Activated CD4-positive, alpha-beta memory T cell treated with anti-CD3 and anti-CD28 coated beads for 36 hours (primary cell): ENCODE results near the gene DBNDD2. TPM values are rescaled to one million over a fixed set of nuclear protein-coding genes. Genes with fewer than 3 reads are reported as not detected.
A peak's percentile ranks its signal among the peaks of the same experiment; 100 is the strongest.

ENCODE experiments used
- CTCF ChIA-PET: fragments of 350-600 bp; sonication (Branson Sonifier 250); formaldehyde crosslinking; loops from one replicate; lab custom pipeline; 2021; ENCODE audit warnings: antibody characterized with exemption, inconsistent platforms; lab: Charles Lee
- POLR2A ChIA-PET: fragments of 350-600 bp; sonication (Branson Sonifier 250); formaldehyde crosslinking; loops from one replicate; lab custom pipeline; 2021; ENCODE audit warnings: antibody characterized with exemption; lab: Charles Lee
- DNase-seq: peaks from one replicate; pipeline ENCODE4 v3.0.0-alpha.2; 2020
- H3K27ac Mint-ChIP-seq: one replicate; pipeline ENCODE4 v1.8.0; 2021; ENCODE audit warnings: mixed read lengths
- H3K27me3 Mint-ChIP-seq: one replicate; pipeline ENCODE4 v1.8.0; 2021; ENCODE audit warnings: mixed read lengths
- H3K36me3 Mint-ChIP-seq: one replicate; pipeline ENCODE4 v1.8.0; 2021; ENCODE audit warnings: mixed read lengths
- H3K4me1 Mint-ChIP-seq: one replicate; pipeline ENCODE4 v1.8.0; 2021; ENCODE audit warnings: low read depth, mixed read lengths
- H3K4me3 Mint-ChIP-seq: one replicate; pipeline ENCODE4 v1.8.0; 2021; ENCODE audit warnings: mild to moderate bottlenecking, mixed read lengths
- H3K9me3 Mint-ChIP-seq: one replicate; pipeline ENCODE4 v1.8.0; 2021; ENCODE audit warnings: mixed read lengths
- intact Hi-C: fragments of 100-400 bp; cut with micrococcal nuclease; formaldehyde crosslinking; loops from one replicate; pipeline ENCODE4 v1.15.1; 2023
- total RNA-seq, 2 experiments: library from RNA; stranded (reverse); gene quantifications; one replicate each; pipeline ENCODE4 v1.2.3, GENCODE V29; 2021

DBNDD2 gene
- total RNA-seq, 2 experiments from 2014 or later, result 21.6 to 22.6 TPM

DNA sequence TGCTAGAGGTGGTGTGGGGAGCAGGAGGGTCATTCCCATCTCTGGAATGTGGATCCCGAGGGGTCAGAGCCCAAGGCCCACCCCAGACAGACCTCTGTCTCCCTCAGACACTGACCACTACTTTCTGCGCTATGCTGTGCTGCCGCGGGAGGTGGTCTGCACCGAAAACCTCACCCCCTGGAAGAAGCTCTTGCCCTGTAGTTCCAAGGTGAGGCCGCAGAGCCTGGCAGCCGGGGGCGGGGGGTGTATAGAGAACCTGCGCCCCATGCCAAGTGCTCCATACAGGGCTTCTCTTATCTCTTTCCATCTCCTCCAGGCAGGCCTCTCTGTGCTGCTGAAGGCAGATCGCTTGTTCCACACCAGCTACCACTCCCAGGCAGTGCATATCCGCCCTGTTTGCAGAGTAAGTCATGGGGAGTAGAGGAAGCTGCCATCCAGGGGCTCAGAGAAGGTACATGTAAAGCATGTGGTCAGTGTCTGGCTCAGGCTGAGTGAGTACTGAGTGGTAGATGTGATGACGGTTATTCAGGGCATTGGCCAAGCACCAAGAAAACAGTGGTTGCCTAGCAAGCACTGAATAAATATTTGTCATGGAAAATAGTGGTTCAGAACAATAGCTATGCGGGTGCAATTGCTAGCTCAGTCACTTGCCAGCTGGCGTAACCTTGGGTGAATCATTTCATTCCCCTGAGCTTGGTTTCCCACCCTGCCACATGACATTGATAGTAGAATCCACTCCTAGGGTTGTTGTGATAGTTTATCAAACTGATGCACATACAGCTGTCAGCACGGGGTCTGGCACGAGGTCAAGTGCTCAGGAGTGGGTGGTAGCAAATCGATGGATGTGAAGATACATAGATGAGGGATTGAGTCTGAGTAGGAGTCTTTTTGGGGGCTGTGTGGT, 11.4 kb downstream of the DBNDD2 start:
- H3K36me3 Mint-ChIP-seq, result peaks cover 30% of the 10 kb centered on the region
- CTCF ChIA-PET, result interaction anchor here (0.6 to 8.0 kb wide), 9 partner anchors 15 to 352 kb away, joined by 3 to 86 read pairs (median 4); partner anchors contain the start of genes SYS1 and WFDC10A

DNA sequence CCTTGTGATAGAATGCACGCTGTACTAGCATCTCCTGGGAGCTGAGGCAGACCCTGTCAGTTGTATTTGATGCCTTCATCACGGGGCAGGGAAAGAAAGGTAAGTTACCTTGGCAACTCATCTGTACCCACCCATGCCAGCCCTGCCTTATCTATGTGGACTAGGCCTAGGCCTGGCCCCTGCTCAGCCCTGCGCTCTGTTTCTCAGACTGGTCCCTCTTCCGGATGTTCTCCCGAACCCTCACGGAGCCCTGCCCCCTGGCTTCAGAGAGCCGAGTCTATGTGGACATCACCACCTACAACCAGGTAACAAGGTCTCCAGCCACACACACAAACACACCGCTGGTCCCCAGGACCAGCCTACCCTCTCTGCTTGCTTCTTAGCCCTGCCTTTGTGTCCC, 12.0 kb downstream of the DBNDD2 start:
- Mint-ChIP-seq H3K36me3 (peaks cover 35% of the 10 kb centered on the region), H3K4me1 (peaks cover 37% of the 10 kb centered on the region), H3K27ac (no peak overlapping the region), H3K27me3 (no peaks in the 10 kb centered on the region), H3K4me3 (no peak overlapping the region), H3K9me3 (no peaks in the 10 kb centered on the region)
- intact Hi-C loops, result no loop called here
- ChIA-PET POLR2A (interaction anchor here (0.7 to 1.0 kb wide), 2 partner anchors 13 to 14 kb away, joined by 3 read pairs; no protein-coding TSS in a partner anchor), CTCF (interaction anchor here (0.7 to 8.0 kb wide), 7 partner anchors 17 to 351 kb away, joined by 3 to 86 read pairs (median 4); partner anchors contain the start of genes SYS1 and WFDC10A)
- no peak for DNase-seq

More for the DNA sequence above, 11.4 kb downstream of the DBNDD2 start:
- Mint-ChIP-seq H3K4me1 (peaks cover 43% of the 10 kb centered on the region), H3K27me3 (no peaks in the 10 kb centered on the region), H3K4me3 (no peak overlapping the region), H3K27ac (peak overlapping the region; percentile 71), H3K9me3 (no peaks in the 10 kb centered on the region)
- DNase-seq, result peak; percentile 39
- intact Hi-C loops, result no loop called here
- POLR2A ChIA-PET, result interaction anchor here (0.7 to 2.2 kb wide), 5 partner anchors 12 to 56 kb away, joined by 3 to 10 read pairs (median 3); partner anchors contain the start of gene SYS1

DNA sequence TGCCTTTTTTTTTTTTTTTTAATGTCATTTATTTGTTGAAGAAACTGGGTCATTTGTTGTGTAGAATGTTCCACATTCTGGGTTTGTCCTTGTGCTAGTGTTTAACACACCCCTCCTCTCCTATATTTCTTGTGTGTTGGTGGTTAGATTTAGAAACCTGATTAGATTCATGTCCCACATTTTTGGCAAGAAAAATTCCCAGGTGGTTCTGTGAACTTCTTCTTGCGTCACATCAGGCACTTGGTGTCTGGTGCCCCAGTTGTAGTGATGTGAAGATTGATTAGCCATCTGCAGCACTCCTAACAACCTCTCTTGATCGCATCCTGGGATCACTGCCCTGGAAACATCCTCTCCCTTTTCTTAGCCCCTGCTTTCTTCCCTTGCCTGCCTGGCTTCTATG, 15.6 kb downstream of the DBNDD2 start:
- H3K4me3 Mint-ChIP-seq, result no peak overlapping the region
- no peak for DNase-seq
- no peaks in the 10 kb centered on the region for H3K27me3 Mint-ChIP-seq
- H3K4me1 Mint-ChIP-seq, result peaks cover 12% of the 10 kb centered on the region
- ChIA-PET POLR2A (no interaction called here), CTCF (interaction anchor here (0.6 kb wide), 1 partner anchor 13 kb away, joined by 3 read pairs; no protein-coding TSS in a partner anchor)
- no peak overlapping the region for H3K27ac Mint-ChIP-seq
- intact Hi-C loops, result no loop called here
- H3K36me3 Mint-ChIP-seq, result peaks cover 45% of the 10 kb centered on the region
- no peaks in the 10 kb centered on the region for H3K9me3 Mint-ChIP-seq

DNA sequence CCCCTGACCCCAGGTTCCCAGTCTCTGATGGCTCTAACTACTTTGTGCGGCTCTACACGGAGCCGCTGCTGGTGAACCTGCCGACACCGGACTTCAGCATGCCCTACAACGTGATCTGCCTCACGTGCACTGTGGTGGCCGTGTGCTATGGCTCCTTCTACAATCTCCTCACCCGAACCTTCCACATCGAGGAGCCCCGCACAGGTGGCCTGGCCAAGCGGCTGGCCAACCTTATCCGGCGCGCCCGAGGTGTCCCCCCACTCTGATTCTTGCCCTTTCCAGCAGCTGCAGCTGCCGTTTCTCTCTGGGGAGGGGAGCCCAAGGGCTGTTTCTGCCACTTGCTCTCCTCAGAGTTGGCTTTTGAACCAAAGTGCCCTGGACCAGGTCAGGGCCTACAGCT, 17.5 kb downstream of the DBNDD2 start:
- no peak for DNase-seq
- ChIA-PET CTCF (interaction anchor here (1.0 kb wide), 1 partner anchor 11 kb away, joined by 6 read pairs; no protein-coding TSS in a partner anchor), POLR2A (no interaction called here)
- Mint-ChIP-seq H3K4me1 (no peaks in the 10 kb centered on the region), H3K9me3 (no peaks in the 10 kb centered on the region), H3K27ac (no peak overlapping the region), H3K27me3 (no peaks in the 10 kb centered on the region), H3K36me3 (peaks cover 35% of the 10 kb centered on the region), H3K4me3 (no peak overlapping the region)
- intact Hi-C loops, result no loop called here

DNA sequence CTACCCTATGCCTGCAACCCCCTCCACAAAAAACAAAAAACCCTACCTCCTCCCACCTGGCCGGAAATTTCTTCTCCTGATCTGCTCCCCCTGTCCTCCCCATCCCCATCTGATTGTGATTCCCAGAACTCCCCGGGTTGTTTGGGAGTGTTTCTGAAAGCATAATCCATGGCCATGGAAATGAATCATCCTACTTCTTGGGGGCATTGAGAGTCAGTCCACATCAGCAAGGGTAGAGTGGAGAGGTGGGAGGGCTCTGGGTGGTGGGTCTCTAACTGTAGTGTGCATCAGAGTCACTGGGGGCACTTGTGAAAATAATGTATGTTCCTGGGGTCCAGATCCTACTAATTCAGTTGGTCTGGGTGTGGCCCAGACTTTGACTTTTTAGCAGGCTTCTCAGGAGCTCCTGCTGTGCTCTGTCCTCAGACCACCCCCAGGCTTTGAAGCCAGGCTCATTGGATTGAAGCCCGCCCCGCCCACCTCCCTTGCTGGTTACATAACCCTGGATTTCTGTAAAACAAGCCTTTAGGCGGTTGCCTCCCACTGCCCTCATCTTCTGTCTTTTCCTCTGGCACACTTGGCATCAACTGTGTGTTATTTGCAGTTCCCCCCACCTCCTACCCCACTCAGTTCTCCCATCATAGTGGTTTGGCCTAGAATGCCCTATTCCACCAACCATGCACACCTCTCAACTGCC, 18.4 kb downstream of the DBNDD2 start:
- CTCF ChIA-PET, result no interaction called here
- H3K4me3 Mint-ChIP-seq, result no peak overlapping the region
- POLR2A ChIA-PET, result no interaction called here
- intact Hi-C loops, result no loop called here
- no peaks in the 10 kb centered on the region for H3K4me1 Mint-ChIP-seq
- H3K27me3 Mint-ChIP-seq, result no peaks in the 10 kb centered on the region
- no peak for DNase-seq
- no peaks in the 10 kb centered on the region for H3K9me3 Mint-ChIP-seq
- no peak overlapping the region for H3K27ac Mint-ChIP-seq
- H3K36me3 Mint-ChIP-seq, result peaks cover 29% of the 10 kb centered on the region

DNA sequence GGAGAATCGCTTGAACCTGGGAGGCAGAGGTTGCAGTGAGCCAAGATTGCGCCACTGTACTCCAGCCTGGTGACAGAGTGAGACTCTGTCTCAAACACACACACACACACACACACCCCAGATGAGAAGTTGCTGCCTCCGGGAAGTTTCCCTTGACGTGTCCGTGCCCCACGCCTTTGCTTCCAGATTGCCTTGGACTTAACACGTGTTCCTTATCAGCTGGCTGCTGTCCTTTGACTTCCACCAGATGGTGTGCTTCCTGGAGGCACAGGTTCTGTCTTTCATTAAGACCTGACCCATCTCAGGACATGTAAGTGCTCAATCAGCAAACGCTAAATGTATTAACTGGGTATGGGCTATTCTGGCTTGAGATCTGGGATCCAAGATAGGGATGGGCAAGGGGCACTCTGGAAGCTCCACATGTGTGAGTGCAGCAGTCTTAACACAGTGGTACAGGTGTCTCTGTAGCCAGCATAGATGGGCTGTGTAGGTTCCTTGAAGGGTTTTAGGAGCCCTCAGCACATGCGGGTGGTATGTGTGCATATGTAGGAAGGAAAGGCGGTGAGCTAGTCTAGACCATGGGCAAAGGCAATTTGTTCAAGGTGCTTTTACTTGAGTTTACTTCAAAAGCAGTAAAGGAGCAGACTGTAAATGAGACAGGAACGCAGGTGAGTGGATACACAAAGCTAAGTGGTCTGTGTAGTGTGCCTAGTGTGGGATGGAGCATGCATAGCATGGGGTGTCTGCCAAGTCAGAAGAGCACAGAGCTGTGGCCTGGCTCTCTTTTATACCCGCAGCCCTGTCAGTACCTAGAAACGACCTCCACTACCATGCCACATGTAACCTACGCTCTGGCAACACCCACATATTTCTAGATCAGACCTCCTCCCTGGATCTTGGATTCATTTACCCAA, 19.4 kb downstream of the DBNDD2 start:
- Mint-ChIP-seq H3K4me3 (no peak overlapping the region), H3K9me3 (no peaks in the 10 kb centered on the region), H3K27me3 (no peaks in the 10 kb centered on the region), H3K36me3 (peaks cover 31% of the 10 kb centered on the region), H3K4me1 (peaks cover 5% of the 10 kb centered on the region), H3K27ac (no peak overlapping the region)
- CTCF ChIA-PET, result interaction anchor here (1.1 to 2.0 kb wide), 3 partner anchors 10 to 65 kb away, joined by 3 to 19 read pairs (median 4); partner anchors contain the start of gene SYS1
- DNase-seq, result no peak
- intact Hi-C loops, result no loop called here
- POLR2A ChIA-PET, result no interaction called here

DNA sequence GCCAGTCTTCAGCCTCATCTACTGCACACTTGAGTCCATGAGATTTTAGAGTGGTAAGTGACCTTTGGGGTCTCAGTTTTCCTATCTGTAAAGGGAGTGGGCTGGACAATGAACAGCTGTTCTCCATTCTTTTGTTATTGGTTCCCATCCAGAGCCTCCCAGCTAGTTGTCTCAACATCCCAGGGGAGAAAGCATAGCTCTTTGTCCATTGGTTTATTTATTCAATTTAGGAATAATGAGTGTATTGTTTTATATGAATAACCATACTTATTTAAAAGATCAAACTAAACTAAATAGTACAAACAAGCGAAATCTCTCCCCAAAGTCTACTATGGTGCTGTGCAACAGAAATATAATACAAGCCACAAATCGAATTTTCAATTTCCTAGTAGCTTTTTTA, 21.5 kb downstream of the DBNDD2 start:
- intact Hi-C loops, result no loop called here
- no peak for DNase-seq
- CTCF ChIA-PET, result interaction anchor here (0.8 to 2.5 kb wide), 4 partner anchors 20 to 109 kb away, joined by 3 to 18 read pairs (median 6); partner anchors contain the start of gene SYS1
- no peak overlapping the region for H3K4me3 Mint-ChIP-seq
- H3K27ac Mint-ChIP-seq, result no peak overlapping the region
- POLR2A ChIA-PET, result interaction anchor here (0.6 kb wide), 1 partner anchor 56 kb away, joined by 3 read pairs; no protein-coding TSS in a partner anchor
- no peaks in the 10 kb centered on the region for H3K27me3 Mint-ChIP-seq
- H3K9me3 Mint-ChIP-seq, result no peaks in the 10 kb centered on the region
- H3K4me1 Mint-ChIP-seq, result peaks cover 8% of the 10 kb centered on the region
- H3K36me3 Mint-ChIP-seq, result peaks cover 24% of the 10 kb centered on the region

DNA sequence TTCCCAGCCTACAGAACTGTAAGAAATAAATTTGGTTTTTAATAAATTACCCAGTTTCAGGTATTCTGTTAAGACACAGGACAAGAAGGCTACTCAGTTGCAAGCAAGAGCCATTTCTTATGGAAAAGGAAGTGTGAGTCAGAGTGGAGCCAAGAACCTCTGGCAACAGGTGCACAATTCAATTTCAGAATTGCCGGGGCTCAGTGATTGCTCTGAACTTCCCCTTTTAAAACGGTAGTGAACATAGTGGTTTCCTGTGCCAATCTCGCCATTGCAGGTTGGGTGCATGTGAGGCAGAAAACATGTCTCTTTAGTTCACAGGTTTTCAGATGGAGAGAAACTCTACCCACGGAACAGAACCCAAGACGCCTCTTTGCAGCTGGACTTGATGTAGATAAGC, 24.2 kb downstream of the DBNDD2 start:
- Mint-ChIP-seq H3K4me1 (peaks cover 15% of the 10 kb centered on the region), H3K27ac (peak overlapping the region; percentile 1), H3K27me3 (no peaks in the 10 kb centered on the region), H3K4me3 (no peak overlapping the region), H3K36me3 (peaks cover 11% of the 10 kb centered on the region), H3K9me3 (no peaks in the 10 kb centered on the region)
- intact Hi-C loops, result no loop called here
- POLR2A ChIA-PET, result no interaction called here
- CTCF ChIA-PET, result interaction anchor here (1.0 to 9.2 kb wide), 2 partner anchors 27 to 61 kb away, joined by 3 to 503 read pairs; partner anchors contain the start of genes SYS1 and TP53TG5
- peak; percentile 16 for DNase-seq

DNA sequence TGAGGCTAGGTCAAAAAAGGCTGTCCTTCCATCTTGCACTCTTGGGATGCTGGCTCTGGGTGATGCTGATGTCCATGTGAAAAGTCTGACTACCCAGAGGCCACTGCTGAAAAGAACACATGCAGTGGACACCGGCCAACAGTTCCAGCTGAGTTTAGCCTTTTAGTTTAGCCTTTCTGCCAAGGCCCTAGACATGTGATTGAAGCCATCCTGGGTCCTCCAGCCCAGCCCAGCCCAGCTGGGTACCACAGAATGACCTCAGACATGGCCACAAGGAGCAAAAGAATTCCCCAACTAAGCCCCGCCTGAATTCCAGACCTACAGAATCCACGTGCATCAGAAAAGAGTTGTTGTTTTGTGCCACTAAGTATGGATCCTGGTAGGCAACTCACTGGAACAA, 25.2 kb downstream of the DBNDD2 start:
- no peaks in the 10 kb centered on the region for H3K27me3 Mint-ChIP-seq
- no peak overlapping the region for H3K4me3 Mint-ChIP-seq
- POLR2A ChIA-PET, result no interaction called here
- no peak overlapping the region for H3K27ac Mint-ChIP-seq
- no peak for DNase-seq
- CTCF ChIA-PET, result interaction anchor here (9.2 kb wide), 1 partner anchor 62 kb away, joined by 503 read pairs; the partner anchor contains the start of genes SYS1 and TP53TG5
- intact Hi-C loops, result no loop called here
- peaks cover 15% of the 10 kb centered on the region for H3K4me1 Mint-ChIP-seq
- H3K9me3 Mint-ChIP-seq, result no peaks in the 10 kb centered on the region
- H3K36me3 Mint-ChIP-seq, result peaks cover 11% of the 10 kb centered on the region

DNA sequence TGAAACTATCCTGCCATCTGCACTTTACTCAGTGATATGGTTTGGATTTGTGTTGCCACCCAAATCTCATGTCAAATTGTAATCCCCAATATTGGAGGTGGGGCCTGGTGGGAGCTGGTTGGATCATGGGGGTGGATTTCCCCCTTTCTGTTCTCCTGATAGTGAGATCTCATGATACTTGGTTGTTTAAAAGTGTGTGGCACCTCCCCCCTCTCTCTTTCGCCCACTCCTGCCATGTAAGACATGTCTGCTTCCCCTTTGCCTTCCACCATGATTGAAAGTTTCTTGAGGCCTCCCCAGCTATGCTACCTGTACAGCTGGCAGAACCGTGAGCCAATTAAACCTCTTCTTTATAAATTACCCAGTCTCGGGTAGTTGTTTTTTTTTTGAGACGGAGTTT, 25.9 kb downstream of the DBNDD2 start:
- peaks cover 15% of the 10 kb centered on the region for H3K4me1 Mint-ChIP-seq
- intact Hi-C loops, result no loop called here
- ChIA-PET POLR2A (no interaction called here), CTCF (interaction anchor here (1.2 to 9.2 kb wide), 2 partner anchors 15 to 63 kb away, joined by 4 to 503 read pairs; partner anchors contain the start of genes SYS1 and TP53TG5)
- H3K4me3 Mint-ChIP-seq, result no peak overlapping the region
- DNase-seq, result no peak
- H3K27me3 Mint-ChIP-seq, result no peaks in the 10 kb centered on the region
- no peaks in the 10 kb centered on the region for H3K9me3 Mint-ChIP-seq
- no peak overlapping the region for H3K27ac Mint-ChIP-seq
- peaks cover 11% of the 10 kb centered on the region for H3K36me3 Mint-ChIP-seq
